Skeletal muscle cell (primary cell): ENCODE data around the gene TRIM3.
"Not testable (repeated sequence)": the region's sequence is repeated elsewhere in the genome, so short reads cannot be mapped to it uniquely, and the experiment has no call there.

Experiments
- DNase-seq: peaks from one replicate; pipeline ENCODE4 v3.0.0-alpha.2; 2010; ENCODE audit warnings: low read depth
- H3K4me3 ChIP-seq: 2 replicates; pipeline ENCODE4 v1.5.1; 2011; ENCODE audit warnings: low read depth, mild to moderate bottlenecking, control low read depth, low read length, moderate library complexity

The TRIM3 gene

DNA sequence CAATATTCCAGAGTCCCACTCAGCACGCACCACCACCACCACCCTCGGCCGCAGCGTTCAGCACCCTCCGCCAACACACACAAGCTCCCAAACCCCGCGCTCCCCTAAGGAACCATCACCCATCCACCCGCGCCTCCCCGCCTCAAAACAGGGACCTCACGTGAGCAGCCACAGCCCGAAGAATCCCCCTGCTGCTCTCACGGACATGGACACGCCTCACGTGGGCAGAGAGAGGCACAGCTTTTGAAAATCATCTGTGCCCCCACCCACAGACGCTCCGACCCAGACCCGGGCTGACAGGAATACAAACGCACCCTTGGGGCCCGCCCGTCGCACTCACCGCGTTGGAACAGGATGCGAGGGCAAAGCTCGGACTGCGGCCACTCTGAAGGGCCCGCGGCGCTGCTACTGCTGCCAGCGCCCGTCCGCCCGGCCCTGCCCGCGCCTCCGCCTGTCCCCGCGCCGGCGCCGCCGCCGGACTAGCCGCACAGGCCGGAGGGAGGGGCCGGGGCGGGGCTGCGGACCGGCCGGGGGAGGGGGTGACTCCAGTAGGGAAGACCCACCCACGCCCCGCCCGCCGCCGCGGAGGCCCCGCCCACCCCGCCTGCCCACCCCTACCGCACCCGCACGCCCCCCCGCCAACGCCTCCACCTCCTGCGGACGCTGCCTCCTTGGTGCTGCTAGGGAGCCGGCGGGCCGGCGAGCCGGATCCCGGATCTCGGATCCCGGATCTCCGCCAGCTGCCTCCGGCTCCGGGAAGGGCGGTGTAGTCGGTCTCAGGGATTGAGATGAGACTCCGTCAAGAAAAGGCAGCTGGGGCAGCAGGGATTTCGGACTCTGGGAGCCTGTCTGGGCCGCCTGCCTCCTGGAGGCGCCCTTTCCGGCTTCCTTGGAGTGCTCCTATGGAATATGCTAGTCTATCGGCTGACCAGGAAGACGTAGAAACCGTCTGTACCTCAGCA is at the start of gene TRIM3:
Gene TRIM3, minus strand, starts transcription at position 491 of the 962 bp plus-strand sequence. CDS start 8,246 bp downstream, outside the sequence.
- peak; percentile 75 for DNase-seq
- H3K4me3 ChIP-seq = peak within 1 kb of the TSS; percentile 88

DNA sequence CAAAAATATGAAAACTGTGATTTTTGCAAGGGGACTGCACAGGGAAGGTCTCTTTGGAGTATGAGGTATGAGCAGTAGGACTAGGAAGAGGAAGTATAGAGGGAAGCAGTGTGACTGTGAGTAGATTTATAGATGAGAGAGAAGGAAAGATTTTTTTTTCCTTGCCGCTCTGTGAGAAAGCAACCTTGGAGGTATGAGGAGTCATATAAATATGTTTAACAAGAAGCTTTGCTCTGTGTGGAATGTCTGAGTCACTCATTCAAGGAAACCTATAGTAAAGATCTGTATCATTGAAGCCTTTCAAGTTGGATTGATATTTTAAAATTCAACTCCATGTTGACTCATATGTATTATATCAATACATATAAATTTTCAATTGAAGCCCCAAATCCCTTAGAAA is 49.5 kb upstream of the TRIM3 start:
- DNase-seq = no peak
- no peak overlapping the region for H3K4me3 ChIP-seq

DNA sequence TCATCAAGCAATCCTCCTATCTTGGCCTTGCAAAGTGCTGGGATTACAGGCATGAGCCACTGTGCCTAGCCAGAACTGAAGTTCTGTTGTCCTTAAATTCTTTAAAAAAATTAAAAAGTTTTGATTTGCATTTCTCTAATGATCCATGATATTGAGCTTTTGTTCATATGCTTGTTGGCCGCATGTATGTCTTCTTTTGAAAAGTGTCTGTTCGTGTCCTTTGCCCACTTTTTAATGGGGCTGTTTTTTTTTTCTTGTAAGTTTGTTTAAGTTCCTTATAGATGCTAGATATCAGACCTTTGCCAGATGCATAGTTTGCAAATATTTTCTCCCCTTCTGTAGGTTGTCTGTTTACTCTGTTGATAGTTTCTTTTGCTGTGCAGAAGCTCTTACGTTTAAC is 48.2 kb upstream of the TRIM3 start:
- not testable (repeated sequence) for H3K4me3 ChIP-seq, DNase-seq

GRCh38 chr11:6520265-6520664 is 46.5 kb upstream of the TRIM3 start:
- no peak overlapping the region for H3K4me3 ChIP-seq
- no peak for DNase-seq

- H3K4me3 ChIP-seq = no peak overlapping the region
- no peak for DNase-seq
These were observed 43.1 kb upstream of the TRIM3 start for GRCh38 chr11:6516865-6517264.

GRCh38 chr11:6505577-6506240 is 32.0 kb upstream of the TRIM3 start:
- no peak for DNase-seq
- H3K4me3 ChIP-seq = no peak overlapping the region

DNA sequence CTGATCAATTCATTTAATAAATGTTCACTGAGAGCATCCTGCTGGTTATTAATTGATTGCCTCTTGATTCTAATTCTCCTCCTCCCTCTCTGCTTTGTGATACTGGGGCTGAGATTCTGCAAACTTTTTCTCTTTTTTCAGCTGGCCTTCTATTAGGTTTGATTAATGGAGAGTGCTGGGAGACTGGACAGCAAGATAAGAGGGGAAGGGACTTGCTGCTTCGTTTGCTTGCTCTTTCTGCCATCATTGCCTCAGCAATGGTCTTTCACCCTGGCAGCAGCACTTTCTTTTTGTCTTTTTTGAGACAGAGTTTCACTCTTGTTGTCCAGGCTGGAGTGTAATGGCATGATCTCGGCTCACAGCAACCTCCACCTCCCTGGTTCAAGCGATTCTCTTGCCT is 30.4 kb upstream of the TRIM3 start:
- H3K4me3 ChIP-seq = no peak overlapping the region
- DNase-seq = no peak

GRCh38 chr11:6502382-6502781 is 28.6 kb upstream of the TRIM3 start:
- no peak for DNase-seq
- no peak overlapping the region for H3K4me3 ChIP-seq

GRCh38 chr11:6498544-6498943 is 24.8 kb upstream of the TRIM3 start:
- no peak overlapping the region for H3K4me3 ChIP-seq
- DNase-seq = no peak

GRCh38 chr11:6498121-6498520 is 24.4 kb upstream of the TRIM3 start:
- H3K4me3 ChIP-seq = no peak overlapping the region
- no peak for DNase-seq

DNA sequence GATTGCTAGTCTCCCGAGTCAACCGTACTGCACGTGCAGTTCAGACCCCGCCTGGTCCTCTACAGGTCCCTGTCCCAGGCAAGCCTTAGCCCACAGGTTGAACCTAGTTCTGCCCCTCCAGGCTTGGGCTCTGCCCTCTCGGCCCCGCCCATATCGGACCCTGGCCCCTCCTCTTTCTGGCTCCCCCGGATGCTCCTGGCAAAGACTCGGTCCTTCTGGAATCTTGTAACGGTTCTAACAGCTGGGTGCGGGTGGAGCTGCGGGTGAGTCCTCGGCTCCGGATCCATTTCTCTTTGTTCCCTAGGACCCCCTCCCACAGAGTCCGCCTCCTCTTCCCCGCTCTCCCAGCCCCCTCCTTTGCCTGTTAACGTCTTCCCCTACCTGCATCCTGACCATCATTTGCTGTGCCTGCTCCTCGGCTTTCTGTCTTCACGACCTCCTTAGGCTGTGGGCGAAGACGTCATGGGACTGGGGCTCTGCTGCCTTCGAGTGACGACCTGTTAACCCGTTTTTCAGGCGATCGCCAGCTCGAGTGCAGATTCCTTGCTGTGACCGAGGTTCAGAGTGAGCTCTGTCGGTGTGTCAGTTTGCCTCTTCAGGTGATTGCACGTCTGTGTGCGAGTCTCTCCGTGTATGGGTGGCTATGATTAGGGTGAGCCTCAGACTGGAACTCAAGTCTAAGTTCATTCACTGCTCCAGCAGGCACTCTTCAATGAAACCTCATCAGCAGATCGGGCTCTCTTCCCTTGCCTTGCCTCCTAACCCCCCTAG is 23.5 kb upstream of the TRIM3 start, which contains the start of gene DNHD1:
Gene DNHD1, plus strand, starts transcription at position 212 of the 771 bp plus-strand sequence. CDS start 936 bp downstream, outside the sequence.
- H3K4me3 ChIP-seq = no peak within 1 kb of the TSS
- no peak for DNase-seq

DNA sequence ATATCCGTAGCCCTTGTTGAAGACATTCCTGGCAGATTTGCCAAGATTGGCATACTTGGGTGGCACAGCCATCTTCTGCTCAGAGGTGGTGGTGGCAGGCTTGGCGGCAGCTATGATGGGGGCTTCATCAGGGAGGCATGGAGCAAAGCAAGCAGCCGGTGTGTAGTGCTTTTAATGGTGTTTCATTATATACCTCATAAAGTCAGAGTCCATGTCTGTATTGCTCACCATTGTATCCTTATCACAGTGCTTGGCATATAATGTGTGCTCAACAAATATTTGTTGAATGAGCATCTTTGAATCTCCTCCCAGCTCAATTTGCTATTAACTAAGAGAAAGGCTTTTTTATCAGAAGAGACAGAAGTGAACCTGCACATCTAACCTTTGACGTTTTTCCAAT is 15.6 kb upstream of the TRIM3 start:
- H3K4me3 ChIP-seq = no peak overlapping the region
- no peak for DNase-seq

DNA sequence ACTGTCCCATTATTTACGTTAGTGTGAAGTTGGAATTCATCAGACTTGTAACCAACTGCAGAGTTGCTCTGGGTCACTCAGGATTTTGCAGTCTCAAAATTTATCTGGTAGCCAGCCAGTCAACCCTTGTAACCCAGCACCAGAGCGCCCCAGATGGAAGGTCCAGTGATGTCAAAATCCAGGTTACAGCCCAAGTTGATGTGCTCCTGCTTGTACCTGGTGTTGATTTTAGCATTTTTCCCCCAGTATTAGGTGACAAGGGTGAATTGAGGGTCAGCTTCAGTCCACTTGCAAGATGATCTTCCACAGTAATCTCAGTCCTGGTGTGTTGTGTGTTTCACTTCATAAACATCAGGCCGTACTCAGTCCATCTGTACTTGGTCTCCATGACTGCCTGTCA is 15.1 kb upstream of the TRIM3 start:
- no peak for DNase-seq

GRCh38 chr11:6488342-6488741 is 14.6 kb upstream of the TRIM3 start:
- H3K4me3 ChIP-seq = no peak overlapping the region
- DNase-seq = no peak

More for the DNA sequence above, 15.1 kb upstream of the TRIM3 start:
- H3K4me3 ChIP-seq = no peak overlapping the region

GRCh38 chr11:6486938-6487337 is 13.2 kb upstream of the TRIM3 start:
- DNase-seq = no peak

DNA sequence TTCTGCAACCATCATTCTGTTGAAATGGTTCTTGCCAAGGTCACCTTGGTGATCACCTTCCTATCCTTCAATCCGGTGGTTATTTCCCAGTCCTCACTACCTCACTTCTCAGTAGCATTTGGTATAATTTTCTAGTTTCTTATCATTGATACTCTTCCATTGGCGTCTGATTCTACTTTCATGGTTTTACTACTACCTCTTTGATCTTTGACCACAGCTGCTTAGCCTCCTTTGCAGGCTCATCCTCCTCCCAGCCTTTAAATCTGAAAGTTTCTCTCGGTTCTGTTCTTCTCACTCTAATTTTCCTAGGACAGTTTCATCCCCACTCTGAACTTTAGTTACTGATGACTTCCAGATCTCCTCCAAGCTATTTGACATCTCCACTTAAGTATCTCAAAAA is 12.5 kb upstream of the TRIM3 start:
- no peak overlapping the region for H3K4me3 ChIP-seq
- no peak for DNase-seq

More at GRCh38 chr11:6486938-6487337, 13.2 kb upstream of the TRIM3 start:
- H3K4me3 ChIP-seq = no peak overlapping the region

DNA sequence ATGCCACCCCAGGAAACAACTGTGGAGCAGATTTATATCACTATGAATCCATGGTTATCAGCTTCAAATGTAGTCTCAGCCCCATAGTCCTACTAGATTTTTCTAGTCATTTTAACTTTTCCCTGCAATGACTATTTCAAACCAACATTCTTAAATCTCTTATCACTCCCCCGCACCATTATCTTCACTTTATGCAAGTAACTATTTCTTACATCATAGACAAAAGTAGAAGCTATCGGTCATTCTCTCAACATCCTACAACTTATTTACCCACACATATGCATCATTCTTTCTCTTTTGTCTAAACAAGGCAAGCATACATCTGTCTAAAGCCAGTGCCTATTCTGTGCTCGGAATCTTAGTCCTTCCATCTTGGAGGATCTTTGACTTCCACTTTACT is 11.9 kb upstream of the TRIM3 start:
- DNase-seq = no peak
- no peak overlapping the region for H3K4me3 ChIP-seq

DNA sequence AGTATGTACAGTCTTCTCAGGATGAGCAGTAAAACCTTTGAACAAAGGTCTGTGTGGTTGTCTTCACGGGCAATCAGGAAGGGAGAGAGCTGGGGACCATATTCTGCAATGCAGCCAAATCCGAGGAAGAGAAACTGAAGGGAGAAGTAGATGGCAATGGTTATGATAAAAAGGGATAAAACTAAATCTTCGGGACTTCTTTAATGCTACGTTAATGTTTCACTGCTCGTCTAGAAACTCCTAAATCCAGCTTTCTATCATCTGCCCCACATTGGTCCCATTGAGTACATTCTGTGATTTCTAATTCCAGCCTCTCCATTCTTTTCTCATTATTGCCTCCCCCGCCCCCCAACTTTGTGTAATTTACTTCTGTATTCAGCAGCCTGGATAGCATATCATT is 9.3 kb upstream of the TRIM3 start:
- DNase-seq = no peak
- H3K4me3 ChIP-seq = no peak overlapping the region

GRCh38 chr11:6482441-6482840 is 8.7 kb upstream of the TRIM3 start:
- no peak for DNase-seq
- H3K4me3 ChIP-seq = peak overlapping the region; percentile 80

- peak overlapping the region; percentile 80 for H3K4me3 ChIP-seq
- no peak for DNase-seq
These were observed 8.2 kb upstream of the TRIM3 start for GRCh38 chr11:6481924-6482275.
